ENCODE data around the gene FBXO5. TPM values are rescaled to one million over a fixed set of nuclear protein-coding genes. Genes with fewer than 3 reads are reported as not detected.

Gene FBXO5
- total RNA-seq, 4 donors from 2014 or later, result 0.66 to 3.9 (median 1.8) TPM

DNA sequence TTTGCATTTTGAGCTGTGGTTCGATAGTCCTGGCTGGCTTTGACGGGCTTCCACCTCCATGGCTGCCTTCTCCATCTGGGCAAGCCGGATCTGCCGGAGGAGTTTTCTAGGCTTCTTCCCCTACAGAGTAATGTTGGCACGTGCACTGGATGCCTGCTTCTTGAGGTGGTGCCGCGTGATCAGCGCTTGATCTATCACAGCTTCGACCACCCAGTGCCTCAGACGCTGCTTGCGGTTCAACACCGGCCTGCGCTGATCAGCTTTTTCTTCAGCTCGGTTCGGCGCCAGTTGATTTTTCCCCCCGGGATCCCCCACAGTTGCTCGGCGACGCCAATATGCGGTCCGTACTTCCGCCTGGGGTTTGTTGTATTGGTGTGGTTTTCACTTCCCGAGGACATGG, 23.5 kb downstream of the FBXO5 start:
- TF ChIP-seq, protein P1, sequence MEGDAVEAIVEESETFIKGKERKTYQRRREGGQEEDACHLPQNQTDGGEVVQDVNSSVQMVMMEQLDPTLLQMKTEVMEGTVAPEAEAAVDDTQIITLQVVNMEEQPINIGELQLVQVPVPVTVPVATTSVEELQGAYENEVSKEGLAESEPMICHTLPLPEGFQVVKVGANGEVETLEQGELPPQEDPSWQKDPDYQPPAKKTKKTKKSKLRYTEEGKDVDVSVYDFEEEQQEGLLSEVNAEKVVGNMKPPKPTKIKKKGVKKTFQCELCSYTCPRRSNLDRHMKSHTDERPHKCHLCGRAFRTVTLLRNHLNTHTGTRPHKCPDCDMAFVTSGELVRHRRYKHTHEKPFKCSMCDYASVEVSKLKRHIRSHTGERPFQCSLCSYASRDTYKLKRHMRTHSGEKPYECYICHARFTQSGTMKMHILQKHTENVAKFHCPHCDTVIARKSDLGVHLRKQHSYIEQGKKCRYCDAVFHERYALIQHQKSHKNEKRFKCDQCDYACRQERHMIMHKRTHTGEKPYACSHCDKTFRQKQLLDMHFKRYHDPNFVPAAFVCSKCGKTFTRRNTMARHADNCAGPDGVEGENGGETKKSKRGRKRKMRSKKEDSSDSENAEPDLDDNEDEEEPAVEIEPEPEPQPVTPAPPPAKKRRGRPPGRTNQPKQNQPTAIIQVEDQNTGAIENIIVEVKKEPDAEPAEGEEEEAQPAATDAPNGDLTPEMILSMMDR (IDR thresholded peaks at IDR 0.05), result no peak
- TF ChIP-seq EP300 (IDR thresholded peaks at IDR 0.05) (no peak), POLR2A (IDR thresholded peaks at IDR 0.05) (no peak)
- no peak overlapping the region for H3K4me3 ChIP-seq
- H3K27me3 ChIP-seq, result no peaks in the 10 kb centered on the region
- H3K9me3 ChIP-seq, result peaks cover 0 to 14% (median 0%) of the 10 kb centered on the region in 4 donors
- no peaks in the 10 kb centered on the region for H3K4me1 ChIP-seq
- H3K36me3 ChIP-seq, result no peaks in the 10 kb centered on the region
- no peak for DNase-seq (ENCODE audit: low spot score in 2 of 2)
- WGBS, 2 donors, result 92 to 96% methylated on average over 24 of the region's 24 CpGs
- H3K27ac ChIP-seq, result no peak overlapping the region

DNA sequence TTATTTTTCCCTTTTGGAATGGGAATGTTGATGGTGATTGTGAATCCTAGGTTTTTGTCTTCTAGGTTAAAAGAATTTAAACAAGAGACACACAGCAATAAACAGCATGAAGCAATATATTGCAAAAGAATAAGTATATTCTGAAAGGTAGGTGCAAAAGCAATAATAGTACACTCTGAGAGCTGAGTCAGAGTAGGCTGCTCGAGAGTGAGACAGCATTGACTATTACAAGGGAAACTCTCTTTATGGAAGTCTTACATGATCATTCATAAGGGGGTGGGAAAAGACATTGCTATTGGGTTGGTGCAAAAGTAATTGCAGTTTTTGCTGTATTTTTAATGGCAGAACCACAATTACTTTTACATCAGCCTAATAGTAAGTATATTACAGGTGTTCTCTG, 25.0 kb downstream of the FBXO5 start:
- H3K27ac ChIP-seq, result no peak overlapping the region
- TF ChIP-seq, protein P1 (IDR thresholded peaks at IDR 0.05), result no peak
- TF ChIP-seq EP300 (IDR thresholded peaks at IDR 0.05) (no peak), POLR2A (IDR thresholded peaks at IDR 0.05) (no peak)

DNA sequence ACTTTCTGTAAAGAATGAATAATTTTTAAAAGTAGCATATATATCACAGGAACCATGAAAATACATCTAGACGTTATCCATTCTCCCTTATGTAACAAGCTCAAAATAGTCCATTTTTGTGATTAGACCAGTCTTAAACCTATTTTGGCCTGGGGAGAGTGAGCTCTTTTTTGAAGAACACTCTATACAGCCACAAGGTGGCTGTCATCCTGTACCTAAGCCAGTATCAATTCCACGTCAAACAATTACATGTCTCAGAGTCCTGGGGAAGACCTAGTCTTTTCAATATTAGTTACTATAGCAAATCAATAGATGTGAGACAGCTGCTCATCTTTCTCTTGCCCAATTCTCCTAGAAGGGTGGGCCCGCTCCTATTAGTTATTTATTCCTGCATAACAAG, 28.4 kb downstream of the FBXO5 start:
- DNase-seq (ENCODE audit: low spot score in 2 of 2), result no peak
- TF ChIP-seq POLR2A (IDR thresholded peaks at IDR 0.05), result no peak
- no peak for TF ChIP-seq EP300 (IDR thresholded peaks at IDR 0.05)
- TF ChIP-seq, protein P1 (IDR thresholded peaks at IDR 0.05), result no peak
- no peaks in the 10 kb centered on the region for H3K36me3 ChIP-seq
- H3K4me3 ChIP-seq, result no peak overlapping the region
- H3K27ac ChIP-seq, result no peak overlapping the region
- 68 to 70% methylated on average over 3 of the region's 3 CpGs for WGBS, 2 donors
- H3K9me3 ChIP-seq, result peaks cover 0 to 12% (median 0%) of the 10 kb centered on the region in 4 donors
- no peaks in the 10 kb centered on the region for H3K27me3 ChIP-seq
- no peaks in the 10 kb centered on the region for H3K4me1 ChIP-seq

More for the DNA sequence above, 25.0 kb downstream of the FBXO5 start:
- H3K36me3 ChIP-seq, result no peaks in the 10 kb centered on the region
- H3K4me3 ChIP-seq, result no peak overlapping the region
- no peak for DNase-seq (ENCODE audit: low spot score in 2 of 2)
- 65 to 77% methylated on average over 1 of the region's 1 CpG for WGBS, 2 donors
- H3K9me3 ChIP-seq, result peaks cover 0 to 12% (median 0%) of the 10 kb centered on the region in 4 donors
- no peaks in the 10 kb centered on the region for H3K4me1 ChIP-seq
- no peaks in the 10 kb centered on the region for H3K27me3 ChIP-seq

DNA sequence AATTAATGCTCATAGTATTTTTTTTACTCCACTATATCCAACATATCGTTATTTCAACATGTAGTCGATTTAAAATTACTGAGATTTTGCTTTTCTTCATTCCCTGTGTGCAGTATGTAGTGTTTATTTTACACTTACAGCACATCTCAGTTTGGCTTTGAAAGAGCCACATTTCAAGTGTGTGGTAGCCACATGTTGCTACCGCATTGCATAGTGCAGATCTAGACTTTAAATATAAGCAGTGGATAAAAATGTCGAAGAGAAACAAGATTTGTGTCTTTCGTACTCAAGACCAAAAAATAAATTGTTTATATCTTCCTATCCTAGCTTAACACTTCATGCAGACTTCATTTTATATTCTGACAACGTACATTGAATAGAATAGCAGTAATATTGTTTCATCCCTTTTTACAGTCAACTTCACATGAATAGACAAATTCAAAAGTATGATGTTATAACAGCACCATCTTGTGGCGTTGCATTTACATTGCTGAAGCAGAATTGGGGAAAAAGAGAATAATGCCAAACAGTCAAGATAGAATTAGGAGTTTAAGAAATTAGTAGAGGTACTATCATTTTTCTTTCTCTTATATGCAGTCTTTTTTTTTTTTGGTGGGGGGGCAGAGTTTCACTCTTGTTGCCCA, 29.9 kb downstream of the FBXO5 start:
- no peak for DNase-seq (ENCODE audit: low spot score in 2 of 2)
- Histone ChIP-seq H3K36me3 (no peaks in the 10 kb centered on the region), H3K9me3 (peaks cover 0 to 12% (median 0%) of the 10 kb centered on the region in 4 donors), H3K4me3 (no peak overlapping the region), H3K27ac (no peak overlapping the region), H3K4me1 (peaks cover 0 to 6% (median 0%) of the 10 kb centered on the region in 4 donors), H3K27me3 (no peaks in the 10 kb centered on the region)
- WGBS, 2 donors, result 65 to 70% methylated on average over 7 of the region's 7 CpGs
- TF ChIP-seq EP300 (IDR thresholded peaks at IDR 0.05), result no peak
- TF ChIP-seq, protein P1 (IDR thresholded peaks at IDR 0.05), result peak in 4 of 5 experiments; percentile 16 to 48 (median 24)

GRCh38 chr6:152952045-152952444, 30.8 kb downstream of the FBXO5 start:
- Histone ChIP-seq H3K27me3 (no peaks in the 10 kb centered on the region), H3K4me3 (no peak overlapping the region), H3K9me3 (peaks cover 0 to 12% (median 0%) of the 10 kb centered on the region in 4 donors), H3K36me3 (no peaks in the 10 kb centered on the region), H3K27ac (no peak overlapping the region), H3K4me1 (peaks cover 0 to 8% (median 0%) of the 10 kb centered on the region in 4 donors)
- no peak for TF ChIP-seq EP300 (IDR thresholded peaks at IDR 0.05)
- no peak for TF ChIP-seq POLR2A (IDR thresholded peaks at IDR 0.05)
- TF ChIP-seq, protein P1 (IDR thresholded peaks at IDR 0.05), result no peak
- WGBS, 2 donors, result 14% methylated on average over 1 of the region's 1 CpG
- DNase-seq (ENCODE audit: low spot score in 2 of 2), result no peak
